ENCODE measurements around the gene JAKMIP1. TPM values are rescaled to one million over a fixed set of nuclear protein-coding genes. Genes with fewer than 3 reads are reported as not detected.

The JAKMIP1 gene
- total and polyA plus RNA-seq, 4 donors, result 0.08 to 0.46 (median 0.22) TPM

GRCh38 chr4:6128221-6128850 lies 72.0 kb downstream of the JAKMIP1 start:
- H3K9ac ChIP-seq (ENCODE audit: insufficient read depth in 1 of 2, low read length in 2 of 2), result no peak overlapping the region
- H3K4me1 ChIP-seq (ENCODE audit: control insufficient read depth in 5 of 5, insufficient read depth in 5 of 5, low read length in 5 of 5), result no peaks in the 10 kb centered on the region
- no peaks in the 10 kb centered on the region for H3K36me3 ChIP-seq (ENCODE audit: control insufficient read depth in 4 of 4, insufficient read depth in 4 of 4, low read length in 4 of 4)
- TF ChIP-seq CTCF (IDR thresholded peaks at IDR 0.05; ENCODE audit: control extremely low read depth, extremely low read depth), result no peak
- H3K9me3 ChIP-seq (ENCODE audit: control insufficient read depth in 4 of 4, insufficient read depth in 3 of 4, low read length in 3 of 4), result peaks cover 0 to 9% (median 0%) of the 10 kb centered on the region in 4 donors
- ATAC-seq (ENCODE audit: insufficient read depth, low FRiP score), result no peak
- no peak overlapping the region for H3K4me3 ChIP-seq
- H3K27ac ChIP-seq (ENCODE audit: low read depth in 1 of 2, low read length in 1 of 2), result no peak overlapping the region
- 62 to 94% methylated on average over 11 of the region's 11 CpGs for WGBS, 2 donors
- DNase-seq, result no peak
- peaks cover 0 to 2% (median 0%) of the 10 kb centered on the region in 3 donors for H3K27me3 ChIP-seq (ENCODE audit: control insufficient read depth in 3 of 3, insufficient read depth in 3 of 3, low read length in 2 of 3)

- no peak overlapping the region for H3K27ac ChIP-seq (ENCODE audit: low read depth in 1 of 2, low read length in 1 of 2)
These were observed 73.2 kb downstream of the JAKMIP1 start for GRCh38 chr4:6126971-6127745.

GRCh38 chr4:6125103-6125651 lies 75.2 kb downstream of the JAKMIP1 start:
- Histone ChIP-seq H3K27ac (ENCODE audit: low read depth in 1 of 2, low read length in 1 of 2) (no peak overlapping the region), H3K4me1 (ENCODE audit: control insufficient read depth in 5 of 5, insufficient read depth in 5 of 5, low read length in 5 of 5) (no peaks in the 10 kb centered on the region), H3K4me3 (no peak overlapping the region), H3K27me3 (ENCODE audit: control insufficient read depth in 3 of 3, insufficient read depth in 3 of 3, low read length in 2 of 3) (peaks cover 0 to 2% (median 0%) of the 10 kb centered on the region in 3 donors), H3K9ac (ENCODE audit: insufficient read depth in 1 of 2, low read length in 2 of 2) (no peak overlapping the region), H3K36me3 (ENCODE audit: control insufficient read depth in 4 of 4, insufficient read depth in 4 of 4, low read length in 4 of 4) (no peaks in the 10 kb centered on the region), H3K9me3 (ENCODE audit: control insufficient read depth in 4 of 4, insufficient read depth in 3 of 4, low read length in 3 of 4) (peaks cover 0 to 9% (median 0%) of the 10 kb centered on the region in 4 donors)
- TF ChIP-seq CTCF (IDR thresholded peaks at IDR 0.05; ENCODE audit: control extremely low read depth, extremely low read depth), result no peak
- WGBS, 2 donors, result 63 to 73% methylated on average over 5 of the region's 5 CpGs
- ATAC-seq (ENCODE audit: insufficient read depth, low FRiP score), result no peak
- no peak for DNase-seq

More at GRCh38 chr4:6126971-6127745, 73.2 kb downstream of the JAKMIP1 start:
- DNase-seq (no peak), ATAC-seq (ENCODE audit: insufficient read depth, low FRiP score) (no peak)
- 77 to 84% methylated on average over 20 of the region's 20 CpGs for WGBS, 2 donors
- Histone ChIP-seq H3K9ac (ENCODE audit: insufficient read depth in 1 of 2, low read length in 2 of 2) (no peak overlapping the region), H3K4me1 (ENCODE audit: control insufficient read depth in 5 of 5, insufficient read depth in 5 of 5, low read length in 5 of 5) (no peaks in the 10 kb centered on the region), H3K27me3 (ENCODE audit: control insufficient read depth in 3 of 3, insufficient read depth in 3 of 3, low read length in 2 of 3) (peaks cover 0 to 2% (median 0%) of the 10 kb centered on the region in 3 donors), H3K36me3 (ENCODE audit: control insufficient read depth in 4 of 4, insufficient read depth in 4 of 4, low read length in 4 of 4) (no peaks in the 10 kb centered on the region), H3K4me3 (no peak overlapping the region), H3K9me3 (ENCODE audit: control insufficient read depth in 4 of 4, insufficient read depth in 3 of 4, low read length in 3 of 4) (peaks cover 0 to 9% (median 0%) of the 10 kb centered on the region in 4 donors)
- TF ChIP-seq CTCF (IDR thresholded peaks at IDR 0.05; ENCODE audit: control extremely low read depth, extremely low read depth), result no peak
